GM23338 (cell line): ENCODE measurements around the gene TMEM120B. TPM values are rescaled to one million over a fixed set of nuclear protein-coding genes. Genes with fewer than 3 reads are reported as not detected.

Experiments
- ATAC-seq: fragments of 200-7000 bp; cut with Tn5 transposase; 3 replicates; pipeline ENCODE4 v1.9.1; 2020
- DNase-seq: peaks from one replicate; pipeline ENCODE4 v3.0.0-alpha.2; 2015; ENCODE audit warnings: low spot score
- H2AFZ ChIP-seq: fragments of 200-600 bp; sonication (generic); 2 replicates; pipeline ENCODE4 v1.8.0; 2016; ENCODE audit warnings: antibody characterized with exemption, mild to moderate bottlenecking, moderate library complexity
- H3F3A ChIP-seq: fragments of 200-600 bp; sonication (generic); replicated peaks from 2 replicates; pipeline ENCODE4 v1.8.0; 2017; ENCODE audit warnings: antibody characterized with exemption, mixed run types, low read depth
- H3K27ac ChIP-seq: fragments of 200-600 bp; sonication (generic); 2 replicates; pipeline ENCODE4 v1.6.1; 2016; ENCODE audit warnings: low read depth
- H3K27me3 ChIP-seq: fragments of 200-600 bp; sonication (generic); 2 replicates; pipeline ENCODE4 v1.8.0; 2016; ENCODE audit warnings: mild to moderate bottlenecking, mixed run types, moderate library complexity; ENCODE audit not compliant: insufficient read depth
- H3K36me3 ChIP-seq: fragments of 200-600 bp; sonication (generic); 2 replicates; pipeline ENCODE4 v1.8.0; 2016; ENCODE audit warnings: mild to moderate bottlenecking; ENCODE audit not compliant: insufficient read depth
- H3K4me1 ChIP-seq: fragments of 200-600 bp; sonication (generic); 2 replicates; pipeline ENCODE4 v1.8.0; 2016; ENCODE audit warnings: mild to moderate bottlenecking, moderate library complexity; ENCODE audit not compliant: insufficient read depth
- H3K4me2 ChIP-seq: fragments of 200-600 bp; sonication (generic); 2 replicates; pipeline ENCODE4 v1.7.1; 2017; ENCODE audit warnings: mixed run types
- H3K4me3 ChIP-seq: fragments of 200-600 bp; sonication (generic); 2 replicates; pipeline ENCODE4 v1.6.1; 2016; ENCODE audit warnings: mixed run types
- H3K79me2 ChIP-seq: fragments of 200-600 bp; sonication (generic); replicated peaks from 2 replicates; pipeline ENCODE4 v1.8.0; 2017; ENCODE audit warnings: mild to moderate bottlenecking; ENCODE audit not compliant: insufficient read depth
- H3K9me2 ChIP-seq: fragments of 200-600 bp; sonication (generic); 2 replicates; pipeline ENCODE4 v1.8.0; 2017; ENCODE audit not compliant: insufficient read depth
- H4K20me1 ChIP-seq: fragments of 200-600 bp; sonication (generic); replicated peaks from 2 replicates; pipeline ENCODE4 v1.8.0; 2017; ENCODE audit warnings: mild to moderate bottlenecking; ENCODE audit not compliant: insufficient read depth
- H3K27ac Mint-ChIP-seq: 2 replicates; pipeline ENCODE4 v1.8.0; 2020; ENCODE audit warnings: inconsistent platforms, mild to moderate bottlenecking, moderate library complexity, mixed read lengths
- H3K27me3 Mint-ChIP-seq: 3 replicates; pipeline ENCODE4 v1.8.0; 2022; ENCODE audit warnings: low read depth, mild to moderate bottlenecking, moderate library complexity, mixed read lengths, inconsistent platforms; ENCODE audit not compliant: insufficient read depth, poor library complexity
- H3K36me3 Mint-ChIP-seq: 3 replicates; pipeline ENCODE4 v1.8.0; 2021; ENCODE audit warnings: low read depth, mild to moderate bottlenecking, inconsistent platforms, moderate library complexity, mixed read lengths
- H3K4me1 Mint-ChIP-seq: 3 replicates; pipeline ENCODE4 v1.8.0; 2020; ENCODE audit warnings: mild to moderate bottlenecking, inconsistent platforms, mixed read lengths
- H3K4me3 Mint-ChIP-seq: 3 replicates; pipeline ENCODE4 v1.8.0; 2021; ENCODE audit warnings: moderate library complexity, mild to moderate bottlenecking, inconsistent platforms, mixed read lengths
- H3K9me3 Mint-ChIP-seq: 3 replicates; pipeline ENCODE4 v1.8.0; 2020; ENCODE audit warnings: moderate library complexity, mild to moderate bottlenecking, inconsistent platforms, mixed read lengths
- CREB1 ChIP-seq: fragments of 250-450 bp; sonication (Bioruptor Pico); IDR thresholded peaks from 2 replicates; pipeline ENCODE4 v1.5.0; 2020; ENCODE audit warnings: low read depth, mild to moderate bottlenecking, moderate library complexity
- CTCF ChIP-seq, 2 experiments: fragments of 200-600 bp in 1 of 2; sonication (generic) in 1 of 2; conservative IDR thresholded peaks; 2 replicates each; pipeline versions ENCODE4 v1.5.1 to v1.6.1; 2016 to 2017; ENCODE audit warnings: antibody characterized with exemption in 2 of 2, low read depth in 2 of 2, mild to moderate bottlenecking in 2 of 2, moderate library complexity in 1 of 2
- EZH2 ChIP-seq: fragments of 200-600 bp; sonication (generic); IDR thresholded peaks from one replicate; pipeline ENCODE4 v1.8.0; 2017; ENCODE audit warnings: antibody characterized with exemption, mild to moderate bottlenecking, low read depth; ENCODE audit not compliant: unreplicated experiment
- EZH2phosphoT487 ChIP-seq: fragments of 200-600 bp; sonication (generic); IDR thresholded peaks from one replicate; pipeline ENCODE4 v1.8.1; 2018; ENCODE audit warnings: antibody characterized with exemption; ENCODE audit not compliant: unreplicated experiment
- JUNB ChIP-seq: IDR thresholded peaks from one replicate; pipeline ENCODE4 v1.6.1; 2016; ENCODE audit warnings: antibody characterized with exemption; ENCODE audit not compliant: unreplicated experiment
- REST ChIP-seq: IDR thresholded peaks from one replicate; pipeline ENCODE4 v1.6.1; 2018; ENCODE audit warnings: antibody characterized with exemption; ENCODE audit not compliant: unreplicated experiment
- STAT1 ChIP-seq: IDR thresholded peaks from one replicate; pipeline ENCODE4 v1.6.1; 2016; ENCODE audit warnings: antibody characterized with exemption; ENCODE audit not compliant: unreplicated experiment
- ZNF114 ChIP-seq: fragments of 250-450 bp; sonication (Bioruptor Pico); IDR thresholded peaks from 2 replicates; pipeline ENCODE4 v1.5.0; 2020; ENCODE audit warnings: mild to moderate bottlenecking, moderate library complexity
- ZNF331 ChIP-seq: fragments of 250-450 bp; sonication (Bioruptor Pico); IDR thresholded peaks from 2 replicates; pipeline ENCODE4 v1.5.0; 2020; ENCODE audit warnings: low read depth, mild to moderate bottlenecking, moderate library complexity
- ZNF462 ChIP-seq: fragments of 250-450 bp; sonication (Bioruptor Pico); IDR thresholded peaks from 2 replicates; pipeline ENCODE4 v1.5.0; 2020; ENCODE audit warnings: mild to moderate bottlenecking, moderate library complexity
- polyA plus RNA-seq: library from polyadenylated mRNA; unstranded; fragments of >200 nt; fragmentation: Nextera tagmentation; extraction: Ambion mirVana; gene quantifications from 2 replicates; pipeline ENCODE4 v1.2.1, GENCODE V29; 2016
- total RNA-seq: library from RNA; depleted of rRNA; stranded (reverse); fragments of >200 nt; shearing (Covaris generic); gene quantifications from 2 replicates; pipeline ENCODE4 v1.2.3, GENCODE V29; 2014

TMEM120B gene
- total and polyA plus RNA-seq, 2 experiments from 2014 or later: 15.0 to 36.0 TPM

GRCh38 chr12:121800694-121801594 is 88.4 kb downstream of the TMEM120B start (continued):
- no peak for TF ChIP-seq STAT1

GRCh38 chr12:121801595-121802484 is 89.3 kb downstream of the TMEM120B start:
- H3K27me3 Mint-ChIP-seq: peaks cover 33% of the 10 kb centered on the region
- Histone ChIP-seq H3K9me2 (no peaks in the 10 kb centered on the region), H2AFZ (no peak overlapping the region), H3K79me2 (peaks cover 59% of the 10 kb centered on the region), H3K36me3 (no peaks in the 10 kb centered on the region), H3F3A (peaks cover 21% of the 10 kb centered on the region; the same call in 1 of the 2 replicates), H3K4me3 (peak overlapping the region; percentile 59), H3K4me1 (peaks cover 37% of the 10 kb centered on the region), H3K27me3 (no peaks in the 10 kb centered on the region), H3K4me2 (peak overlapping the region; percentile 82), H4K20me1 (peaks cover 9% of the 10 kb centered on the region; the same call in 1 of the 2 replicates), H3K27ac (peak overlapping the region; percentile 99)
- H3K4me1 Mint-ChIP-seq: peaks cover 44% of the 10 kb centered on the region
- peak overlapping the region; percentile 100 for H3K27ac Mint-ChIP-seq
- H3K9me3 Mint-ChIP-seq: peaks cover 5% of the 10 kb centered on the region; the same call in 2 of the 3 replicates
- ATAC-seq: no peak
- H3K4me3 Mint-ChIP-seq: peak overlapping the region; percentile 90
- peaks cover 49% of the 10 kb centered on the region for H3K36me3 Mint-ChIP-seq
- peak; percentile 58 for DNase-seq
- TF ChIP-seq JUNB (no peak), ZNF114 (CRISPR knock-in tag) (no peak), STAT1 (no peak), ZNF462 (CRISPR knock-in tag) (no peak), ZNF331 (CRISPR knock-in tag) (no peak), EZH2 (no peak), REST (no peak), CTCF (conservative IDR thresholded peaks at IDR 0.05; ENCODE audit: low read depth in 2 of 2) (no peak), EZH2phosphoT487 (no peak), CREB1 (no peak)
